Activated gamma-delta T cell treated with anti-CD3 and anti-CD28 coated beads, Interleukin-2, amount 50 U/mL, for 16 hours (primary cell): ENCODE measurements around the gene TUBA4B.
"Not testable (repeated sequence)": the region's sequence is repeated elsewhere in the genome, so short reads cannot be mapped to it uniquely, and the experiment has no call there.

Experiments
- DNase-seq: peaks from one replicate; pipeline ENCODE4 v3.0.0-alpha.2; 2020; ENCODE audit warnings: low read depth

The TUBA4B gene

DNA sequence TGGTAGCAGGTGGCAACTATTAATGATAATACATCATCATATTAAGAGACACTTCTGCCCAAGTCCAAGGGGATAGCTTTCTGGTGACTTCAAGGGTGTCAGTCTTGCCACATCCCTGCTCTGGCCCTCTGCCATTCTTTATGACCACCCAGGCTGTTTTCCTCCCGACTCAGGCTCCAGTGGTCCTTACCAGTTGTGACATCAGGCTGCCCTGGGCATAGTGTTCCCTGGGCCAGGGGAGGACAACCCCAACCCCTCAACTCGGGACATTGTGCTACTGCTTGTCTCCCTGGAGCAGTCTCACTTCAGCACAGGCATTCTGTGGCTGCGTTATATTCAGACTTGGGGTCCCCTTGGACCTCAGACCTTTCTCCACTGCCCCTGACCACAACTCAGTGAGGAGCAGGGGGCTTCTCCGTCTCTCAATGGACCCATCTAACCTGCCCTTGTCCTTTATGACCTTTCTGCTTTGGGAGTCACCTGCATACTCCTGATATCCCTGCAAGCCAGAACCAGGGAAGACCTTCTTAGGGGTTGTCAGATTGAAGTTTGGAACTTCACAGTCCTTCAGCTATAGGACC lies 39.0 kb downstream of the TUBA4B start:
- DNase-seq = no peak

DNA sequence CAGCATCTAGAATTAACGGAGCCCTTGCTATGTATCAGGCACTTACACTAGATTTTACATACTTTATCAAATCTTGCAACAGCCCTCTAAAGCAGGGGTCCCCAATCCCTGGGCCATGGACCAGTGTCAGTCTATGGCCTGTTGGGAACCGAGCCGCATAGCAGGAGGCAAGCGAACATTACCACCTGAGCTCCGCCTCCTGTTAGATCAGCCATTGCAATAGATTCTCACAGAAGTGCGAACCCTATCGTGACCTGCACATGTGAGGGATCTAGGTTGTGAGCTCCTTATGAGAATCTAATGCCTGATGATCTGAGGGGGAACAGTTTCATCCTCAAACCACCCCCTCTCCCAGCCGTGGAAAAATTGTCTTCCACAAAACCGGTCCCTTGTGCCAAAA lies 39.6 kb downstream of the TUBA4B start:
- no peak for DNase-seq

DNA sequence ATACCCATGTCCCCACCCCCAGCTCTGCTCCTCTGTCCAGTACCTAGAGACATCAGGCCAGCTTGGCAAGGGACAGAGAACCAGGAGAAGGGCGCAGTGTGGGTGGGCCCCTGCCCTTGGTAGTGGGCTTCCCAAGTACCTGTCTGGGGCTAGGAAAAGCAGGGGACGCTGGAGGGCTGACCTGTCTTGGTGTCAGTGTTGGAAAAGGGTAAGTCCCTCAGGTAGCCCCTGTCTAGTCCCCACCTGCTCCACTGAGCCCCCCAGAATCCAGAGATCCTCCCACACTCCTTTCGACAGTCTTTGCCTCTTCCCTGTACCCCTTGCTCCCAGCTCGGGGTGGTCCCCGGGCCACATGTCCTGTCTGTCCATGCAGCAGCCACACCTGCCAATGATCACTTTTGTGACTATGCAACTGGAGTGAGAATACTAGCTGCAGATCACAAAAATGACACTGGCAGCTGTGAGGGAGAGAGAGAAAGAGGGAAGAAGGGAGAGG lies 40.7 kb downstream of the TUBA4B start:
- no peak for DNase-seq

DNA sequence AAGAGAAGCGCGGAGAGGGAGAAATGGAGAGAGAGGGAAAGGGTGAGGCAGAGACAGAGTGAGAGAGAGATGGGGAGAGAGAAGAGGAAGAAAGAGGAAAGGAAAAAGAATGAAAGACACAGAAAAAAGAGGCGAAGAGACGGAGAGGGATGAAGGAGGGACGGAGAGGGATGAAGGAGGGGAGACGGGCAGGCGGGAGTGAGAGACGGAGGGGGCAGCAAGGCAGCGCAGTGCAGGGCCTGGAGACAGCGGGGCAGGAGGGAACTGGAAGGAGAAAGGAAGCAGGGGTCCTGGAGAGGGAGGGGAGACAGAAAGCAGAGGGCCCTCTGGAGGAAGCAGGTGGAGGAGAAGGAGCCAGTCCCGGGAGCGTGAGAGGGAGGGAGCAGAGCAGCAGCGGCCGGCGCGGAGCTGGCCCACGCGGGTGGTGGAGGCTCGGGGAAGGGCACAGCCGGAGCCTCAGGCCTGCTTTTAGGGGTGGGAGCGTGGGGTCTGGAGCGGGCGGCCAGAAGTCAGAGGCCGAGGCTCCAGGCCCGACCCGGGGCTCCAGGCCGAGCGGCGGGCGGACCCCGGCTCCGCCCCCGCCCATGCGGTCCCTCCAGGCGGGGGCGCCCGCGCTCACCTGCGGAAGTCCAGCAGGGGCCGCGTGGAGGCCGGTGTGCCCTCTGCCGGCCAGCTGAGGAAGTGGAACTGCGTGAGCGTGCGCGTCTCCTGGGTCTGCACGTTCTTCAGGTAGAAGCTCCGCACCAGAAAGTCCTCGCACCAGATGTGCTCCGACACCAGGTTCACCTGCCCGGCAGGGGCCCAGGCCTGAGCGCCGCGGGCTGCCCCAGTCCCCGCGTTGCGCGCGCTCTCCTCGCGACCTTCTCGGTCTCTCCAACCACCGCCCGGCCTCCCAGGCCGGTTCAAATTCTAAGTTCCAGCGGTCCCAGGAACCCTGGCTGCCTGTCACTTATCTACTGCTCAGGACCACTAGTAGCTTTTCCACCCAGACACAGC lies 41.6 kb downstream of the TUBA4B start:
- peak; percentile 84 for DNase-seq

DNA sequence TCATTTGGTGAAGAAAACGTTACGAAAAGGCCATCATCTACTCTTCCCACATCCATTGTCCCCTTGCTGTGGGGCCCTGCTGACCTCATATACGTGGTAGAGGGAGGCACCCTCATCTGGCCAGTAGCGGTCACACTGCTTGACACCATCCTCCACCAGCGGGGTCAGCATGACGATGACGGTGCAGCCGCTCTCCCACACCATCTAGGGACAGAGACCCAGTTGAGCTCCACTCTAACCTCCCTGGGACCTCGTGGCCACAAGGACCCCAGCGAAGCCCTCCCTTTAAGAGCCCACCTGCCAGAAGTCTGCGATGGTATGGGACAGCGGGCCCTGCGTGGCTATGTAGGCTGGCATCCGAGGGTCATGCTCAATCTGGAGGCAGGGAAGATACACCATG lies 43.1 kb downstream of the TUBA4B start:
- no peak for DNase-seq

DNA sequence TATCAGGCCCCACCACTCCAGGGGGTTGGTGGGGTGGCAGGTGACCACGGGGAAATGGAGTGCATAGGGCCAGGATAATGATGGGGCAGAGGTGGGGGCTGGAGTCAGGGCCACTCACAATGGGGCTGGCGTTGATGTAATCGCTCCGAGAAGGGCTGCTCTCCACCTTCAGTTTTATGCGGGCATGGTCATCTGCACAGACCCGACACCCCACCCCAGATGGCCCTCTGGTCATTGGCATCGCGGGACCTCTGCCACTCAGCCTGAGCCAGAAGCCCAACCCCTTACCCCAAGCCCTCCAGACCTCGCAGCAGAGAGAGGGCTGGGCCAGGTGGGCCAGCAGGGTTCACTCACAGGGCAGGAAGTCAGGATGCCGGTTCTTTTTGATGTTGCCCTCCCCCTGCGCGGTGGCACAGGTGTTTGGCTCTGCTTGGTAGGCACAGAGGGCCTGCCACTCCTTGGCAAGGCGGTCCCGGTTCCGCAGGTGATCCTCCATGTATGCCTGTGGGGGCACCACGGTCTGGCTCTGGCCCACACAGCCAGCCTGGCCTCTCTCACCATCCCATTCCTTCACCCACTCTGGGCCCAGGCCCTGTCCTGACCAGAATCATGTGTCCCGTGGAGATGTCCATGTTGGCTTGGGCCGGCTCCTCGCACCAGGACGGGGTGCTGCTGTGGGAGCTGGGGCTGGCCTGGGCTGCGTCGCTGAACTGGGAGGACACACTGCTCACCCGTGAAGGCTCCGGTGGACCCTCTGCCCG lies 43.8 kb downstream of the TUBA4B start:
- DNase-seq = no peak

DNA sequence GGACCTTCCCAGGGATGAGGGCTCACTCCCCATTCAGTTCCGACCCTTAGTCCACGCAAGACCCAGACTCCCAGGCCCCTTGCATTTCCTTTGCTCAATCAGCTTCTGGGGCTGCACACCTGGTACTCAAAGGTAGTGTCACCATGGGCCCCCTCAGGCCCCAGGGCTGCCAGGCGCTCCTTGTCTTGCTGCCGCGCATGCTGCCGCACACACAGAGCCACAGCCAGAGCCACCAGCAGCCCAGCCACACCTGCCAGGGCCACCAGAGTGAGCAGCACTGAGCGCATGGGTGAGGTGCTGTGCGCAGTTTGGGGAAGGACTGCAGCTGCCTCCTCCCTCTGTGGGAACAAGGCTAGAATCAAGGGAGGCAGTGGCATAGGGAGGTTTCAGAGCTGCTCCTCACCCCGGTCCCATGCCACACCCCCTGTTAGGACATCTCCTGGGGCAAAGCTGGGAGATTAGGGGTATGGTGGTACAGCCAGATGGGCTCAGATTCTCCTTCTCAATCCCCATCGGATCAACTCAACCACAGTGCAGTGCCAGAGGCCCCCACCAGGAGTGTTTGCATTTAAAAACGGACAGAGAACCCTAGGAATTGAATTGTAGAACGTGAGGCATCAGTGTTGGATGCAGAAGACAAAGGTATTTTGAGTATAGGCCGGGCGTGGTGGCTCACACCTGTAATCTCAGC lies 44.9 kb downstream of the TUBA4B start:
- DNase-seq = no peak

DNA sequence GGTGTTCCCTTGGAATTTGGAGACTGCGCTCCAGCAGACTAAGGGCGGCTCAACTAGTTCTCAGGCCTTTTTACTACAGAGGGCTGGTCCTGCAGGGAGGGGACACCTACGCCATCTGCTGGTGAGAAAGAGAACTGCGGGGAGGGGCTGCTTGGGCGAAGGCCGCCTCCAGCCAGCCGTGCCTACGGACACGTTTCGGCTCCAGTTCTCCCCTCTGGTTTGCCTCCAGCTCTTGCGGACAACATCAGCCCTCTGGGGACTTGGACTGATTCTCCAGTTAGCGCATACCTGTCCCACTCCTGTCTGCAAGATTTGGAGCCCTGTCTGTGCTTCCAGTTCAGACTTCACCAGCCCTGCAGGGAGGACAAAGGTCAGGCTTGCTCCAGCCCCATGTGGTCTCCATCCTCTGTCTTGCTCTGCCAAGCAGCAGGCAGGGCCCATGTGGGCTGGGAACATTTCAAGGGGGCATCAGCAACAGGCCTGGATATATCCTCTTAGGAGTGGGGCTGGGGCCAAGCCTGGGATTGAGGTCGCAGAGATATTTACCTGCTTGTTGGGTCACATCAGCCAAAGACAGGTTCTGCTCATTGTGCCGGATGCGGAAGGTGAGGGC lies 45.8 kb downstream of the TUBA4B start:
- DNase-seq = peak; percentile 89

DNA sequence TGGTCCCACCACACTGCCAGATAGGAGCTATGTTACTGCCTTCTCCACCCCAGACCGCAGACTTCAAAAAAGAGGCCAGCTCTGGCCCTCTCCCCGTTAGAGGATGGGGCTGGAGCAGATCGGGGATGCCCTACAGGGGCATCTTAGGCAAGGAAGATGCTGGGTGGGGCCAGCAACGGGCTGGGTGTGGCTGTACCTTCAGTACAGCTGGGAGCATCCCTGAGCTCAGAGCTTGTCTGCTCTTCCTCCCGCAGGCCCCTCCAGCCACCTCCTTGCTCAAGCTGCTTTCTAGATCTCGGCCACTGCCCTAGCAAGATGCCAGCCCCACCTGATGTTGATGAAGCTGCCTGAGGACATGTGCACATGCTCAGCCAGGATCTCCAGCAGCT lies 46.3 kb downstream of the TUBA4B start:
- DNase-seq = no peak

DNA sequence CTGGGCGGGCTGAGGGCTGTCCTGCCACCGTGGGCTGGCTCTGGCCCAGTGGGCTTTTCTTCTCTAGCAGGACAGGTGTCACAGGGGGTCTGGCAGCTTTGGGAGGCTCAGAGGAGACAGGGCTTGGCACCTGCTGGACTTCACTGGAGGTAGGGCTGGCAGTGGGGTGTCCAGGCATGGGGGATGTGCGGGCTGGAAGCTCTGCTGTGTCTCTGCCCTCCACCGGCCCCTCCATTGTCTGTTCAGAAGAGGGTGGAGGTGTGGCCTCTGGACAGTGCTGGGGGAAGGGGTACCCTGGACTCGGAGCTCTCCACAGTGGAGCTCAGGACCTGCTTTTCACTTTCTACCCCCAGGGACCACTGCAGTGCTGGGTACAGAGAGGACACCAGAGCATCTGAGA lies 47.0 kb downstream of the TUBA4B start:
- no peak for DNase-seq

DNA sequence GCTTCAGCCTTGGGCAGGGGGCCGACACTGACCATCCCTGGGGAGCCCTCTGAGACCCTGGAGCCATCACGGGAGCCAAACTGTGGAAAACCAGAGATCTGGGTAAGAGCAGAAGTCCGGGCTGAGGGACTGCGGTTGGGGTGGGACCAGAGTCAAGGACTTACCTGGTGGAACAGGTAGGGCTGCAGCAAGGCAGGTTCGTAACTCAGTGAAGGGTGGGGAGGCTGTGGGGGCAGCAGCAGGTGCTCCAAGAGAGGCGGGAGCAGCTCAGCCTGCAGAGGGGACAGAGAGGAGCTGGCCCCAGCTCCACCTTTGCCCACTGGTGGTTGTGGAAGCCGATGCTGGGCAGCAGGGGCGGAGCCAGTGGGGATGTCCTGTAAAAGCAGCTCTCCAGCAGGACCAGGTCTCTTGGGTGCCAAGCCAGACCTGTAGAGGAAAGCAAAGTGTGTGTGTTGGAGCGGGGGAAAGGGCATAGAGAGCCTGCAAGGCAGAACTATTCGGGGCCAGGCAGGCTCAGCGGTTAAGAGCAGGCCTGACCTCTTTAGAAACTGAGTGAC lies 49.4 kb downstream of the TUBA4B start:
- DNase-seq = no peak

DNA sequence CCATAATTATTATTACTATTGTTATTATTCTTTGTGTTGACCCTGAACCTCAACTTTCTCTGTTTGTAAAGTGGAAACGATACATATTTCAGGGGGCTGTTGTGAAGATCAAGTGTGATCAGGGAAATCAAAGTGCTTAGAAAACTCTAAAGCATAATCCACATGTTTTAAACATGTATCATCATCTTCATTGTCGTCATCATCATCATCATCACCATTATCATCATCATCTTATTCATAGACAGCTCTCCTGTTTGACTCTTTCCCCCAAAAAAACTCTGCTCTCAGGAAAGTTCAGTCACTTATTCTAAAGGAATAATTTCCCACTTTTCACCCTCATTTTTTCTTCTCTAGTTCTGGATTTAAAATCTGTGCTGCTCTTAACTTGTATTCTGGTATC lies 51.2 kb downstream of the TUBA4B start:
- DNase-seq = no peak

DNA sequence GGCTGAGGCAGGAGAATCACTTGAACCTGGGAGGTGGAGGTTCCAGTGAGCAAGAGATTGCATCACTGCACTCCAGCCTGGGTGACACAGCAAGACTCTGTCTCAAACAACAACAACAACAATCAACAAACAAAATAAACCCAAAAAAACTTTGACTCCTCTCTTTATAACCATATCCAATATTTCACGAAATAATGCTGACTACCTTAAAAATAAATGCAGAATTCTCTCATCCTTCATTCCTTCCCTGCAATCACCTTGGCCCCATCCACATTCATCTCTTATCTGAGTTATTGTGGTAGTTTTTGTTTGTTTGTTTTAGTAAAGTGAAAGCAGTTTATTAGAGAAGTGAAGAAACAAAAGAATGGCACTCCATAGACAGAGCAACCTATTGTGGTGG lies 53.0 kb downstream of the TUBA4B start:
- no peak for DNase-seq

DNA sequence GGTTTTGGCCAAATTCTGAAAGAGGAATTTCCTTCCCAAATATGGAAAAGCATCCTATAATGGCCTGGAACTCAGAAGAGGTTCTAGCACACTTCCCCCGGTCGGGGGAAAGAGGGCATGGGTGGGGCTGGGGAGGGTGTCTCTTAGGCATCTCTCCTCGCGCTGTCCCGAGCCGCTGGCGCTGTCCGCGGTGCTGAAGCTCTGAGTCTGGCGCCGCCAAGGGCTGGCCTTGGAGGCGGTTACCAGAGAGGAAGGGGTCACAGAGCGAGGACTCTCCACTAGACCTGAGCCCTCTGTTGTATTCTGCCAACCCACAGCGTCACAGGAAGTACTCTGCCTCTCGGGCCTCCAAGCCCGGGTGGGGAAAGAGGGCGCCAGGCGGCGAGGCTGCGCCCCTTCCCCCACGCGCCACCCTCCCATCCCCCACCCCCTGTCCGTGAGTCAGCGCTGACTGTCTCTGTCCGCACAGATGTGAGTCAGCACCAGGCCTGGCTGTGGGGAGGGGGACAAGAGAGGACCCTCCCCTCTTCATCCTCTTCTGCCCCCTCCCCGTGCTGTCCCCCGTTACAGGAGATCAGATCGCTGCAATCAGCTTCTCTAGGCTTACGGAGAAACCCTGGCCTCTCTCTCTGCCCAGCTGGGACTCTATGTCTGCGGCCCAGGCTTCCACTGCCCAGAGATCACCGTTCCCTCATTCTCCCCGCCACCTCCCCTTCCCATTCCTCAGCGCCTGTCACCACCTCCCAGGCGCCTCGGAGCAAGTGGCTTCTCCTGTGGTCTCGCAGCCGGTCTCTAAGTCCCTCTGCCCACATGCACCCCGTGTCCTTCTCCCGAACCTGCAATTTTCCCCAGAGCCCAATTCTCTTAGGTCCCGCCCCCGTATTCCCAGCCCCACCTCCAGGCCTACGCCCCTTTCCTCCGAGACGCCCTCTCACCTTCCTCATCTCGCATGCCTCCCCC lies 55.4 kb downstream of the TUBA4B start:
- peak; percentile 43 for DNase-seq

DNA sequence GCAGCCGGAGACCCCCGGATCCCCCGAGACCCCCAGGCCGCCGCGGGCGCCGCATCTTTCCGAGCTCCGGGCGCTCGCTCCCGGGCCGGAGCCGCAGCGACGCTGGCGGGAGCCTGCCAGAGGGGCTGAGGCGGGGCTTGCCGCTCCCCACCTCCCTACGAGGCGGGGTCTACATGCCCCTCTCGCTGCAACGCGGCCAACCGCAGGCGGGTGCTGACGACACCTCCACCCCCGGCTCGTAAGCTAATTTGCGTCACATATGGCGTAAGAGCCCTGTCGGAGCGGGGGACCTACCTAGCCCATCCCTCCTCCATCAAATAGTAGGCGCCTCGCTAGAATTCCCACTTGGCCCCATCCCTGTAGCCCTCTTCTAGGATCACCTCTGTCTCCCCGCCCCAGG lies 56.2 kb downstream of the TUBA4B start, which contains the start of gene PTPRN:
PTPRN (minus strand) TSS at position 124 of the 400 bp plus-strand sequence; CDS start at position 55, 69 bp downstream.
- DNase-seq = no peak

DNA sequence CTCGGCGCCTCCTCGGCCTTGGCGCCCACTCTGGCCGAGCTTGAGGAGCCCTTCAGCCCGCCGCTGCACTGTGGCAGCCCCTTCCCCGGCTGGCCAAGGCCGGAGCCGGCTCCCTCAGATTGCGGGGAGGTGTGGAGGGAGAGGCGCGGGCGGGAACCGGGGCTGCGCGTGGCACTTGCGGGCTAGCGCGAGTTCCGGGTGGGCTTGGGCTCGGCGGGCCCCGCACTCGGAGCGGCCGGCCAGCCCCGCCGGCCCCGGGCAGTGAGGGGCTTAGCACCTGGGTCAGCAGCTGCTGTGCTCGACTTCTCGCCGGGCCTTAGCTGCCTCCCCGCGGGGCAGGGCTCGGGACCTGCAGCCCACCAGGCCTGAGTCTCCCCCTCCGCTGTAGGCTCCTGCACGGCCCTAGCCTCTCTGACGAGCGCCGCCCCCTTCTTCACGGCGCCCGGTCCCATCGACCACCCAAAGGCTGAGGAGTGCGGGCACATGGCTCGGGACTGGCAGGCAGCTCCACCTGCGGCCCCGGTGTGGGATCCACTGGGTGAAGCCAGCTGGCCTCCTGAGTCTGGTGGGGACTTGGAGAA lies 59.7 kb downstream of the TUBA4B start:
- not testable (repeated sequence) for DNase-seq

DNA sequence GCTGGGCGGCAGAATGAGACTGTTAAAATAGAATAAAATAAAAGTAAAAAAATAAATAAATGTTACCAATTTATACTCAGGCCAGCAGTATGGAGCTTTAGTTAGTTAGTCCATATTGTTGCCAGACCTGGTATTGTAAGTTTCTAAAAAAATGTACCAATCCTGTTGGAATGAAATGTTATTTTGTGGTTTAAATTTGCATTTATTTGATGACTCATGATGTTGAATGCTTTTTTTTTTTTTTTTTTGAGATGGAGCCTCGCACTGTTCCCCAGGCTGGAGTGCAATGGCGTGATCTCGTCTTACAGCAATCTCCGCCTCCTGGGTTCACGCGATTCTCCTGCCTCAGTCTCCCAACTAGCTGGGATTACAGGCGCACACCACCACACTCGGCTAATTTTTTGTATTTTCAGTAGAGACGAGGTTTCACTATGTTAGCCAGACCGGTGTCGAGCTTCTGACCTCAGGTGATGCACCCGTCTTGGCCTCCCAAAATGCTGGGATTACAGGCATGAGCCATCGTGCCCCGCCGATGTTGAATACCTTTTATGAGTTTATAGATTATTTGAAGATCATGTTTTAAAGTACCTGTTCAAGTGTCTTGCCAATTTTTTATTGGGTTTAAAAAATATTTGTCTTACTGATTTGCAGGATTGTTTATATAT lies 61.9 kb downstream of the TUBA4B start:
- no peak for DNase-seq
